HCT116 (cell line): ENCODE results near the gene MEN1.

Experiments
- CTCF ChIP-seq, 3 experiments: fragments of 200-600 bp in 1 of 3; sonication (generic) in 1 of 3; IDR thresholded peaks in 2 of 3; conservative IDR thresholded peaks in 1 of 3; 2 replicates each; pipeline ENCODE4 v1.5.1; 2012 to 2017; ENCODE audit warnings: low read depth in 2 of 3, low read length in 2 of 3, antibody characterized with exemption in 1 of 3, borderline replicate concordance in 1 of 3, control low read depth in 1 of 3, mild to moderate bottlenecking in 1 of 3, mixed read lengths in 1 of 3, mixed run types in 1 of 3, moderate library complexity in 1 of 3; ENCODE audit not compliant: insufficient read depth in 1 of 3
- EGR1 ChIP-seq: IDR thresholded peaks from 2 replicates; pipeline ENCODE4 v1.6.1; 2012; ENCODE audit warnings: low read depth
- EZH2 ChIP-seq: fragments of 200-600 bp; sonication (generic); IDR thresholded peaks from 2 replicates; pipeline ENCODE4 v1.6.1; 2017; ENCODE audit warnings: antibody characterized with exemption, mixed run types
- JUND ChIP-seq: IDR thresholded peaks from 2 replicates; pipeline ENCODE4 v1.6.1; 2012
- POLR2A ChIP-seq: IDR thresholded peaks from 2 replicates; pipeline ENCODE4 v1.7.0; 2011; ENCODE audit warnings: borderline replicate concordance; ENCODE audit not compliant: insufficient read depth, insufficient read length; ENCODE audit errors: extremely low read depth
- POLR2AphosphoS5 ChIP-seq: IDR thresholded peaks from 2 replicates; pipeline ENCODE4 v1.6.1; 2011; ENCODE audit warnings: mild to moderate bottlenecking, low read depth, low read length, moderate library complexity
- RAD21 ChIP-seq: IDR thresholded peaks from 2 replicates; pipeline ENCODE4 v1.6.1; 2012; ENCODE audit warnings: low read depth, mild to moderate bottlenecking
- REST ChIP-seq: IDR thresholded peaks from 2 replicates; pipeline ENCODE4 v1.6.1; 2012; ENCODE audit warnings: low read depth
- TCF7L2 ChIP-seq: IDR thresholded peaks from 2 replicates; pipeline ENCODE4 v1.7.0; 2011; ENCODE audit warnings: borderline replicate concordance, inconsistent platforms; ENCODE audit not compliant: insufficient read depth, insufficient read length; ENCODE audit errors: extremely low read depth
- YY1 ChIP-seq: IDR thresholded peaks from 2 replicates; pipeline ENCODE4 v1.6.1; 2011; ENCODE audit warnings: low read length, low read depth, moderate library complexity, mild to moderate bottlenecking; ENCODE audit not compliant: insufficient replicate concordance; ENCODE audit errors: extremely low read depth

- no peak for TF ChIP-seq JUND
- TF ChIP-seq RAD21: no peak
- TF ChIP-seq POLR2A: no peak
- TF ChIP-seq CTCF (IDR thresholded peaks at IDR 0.05 in 2 of 3, conservative IDR thresholded peaks at IDR 0.05 in 1 of 3; ENCODE audit: borderline replicate concordance in 1 of 3, insufficient read depth in 1 of 3, low read depth in 2 of 3, low read length in 2 of 3): no peak
- TF ChIP-seq POLR2AphosphoS5: no peak
- TF ChIP-seq YY1: no peak
- TF ChIP-seq EGR1: no peak
- no peak for TF ChIP-seq EZH2
- TF ChIP-seq REST: no peak
- no peak for TF ChIP-seq TCF7L2
These were observed 16.8 kb downstream of the MEN1 start for GRCh38 chr11:64793271-64794160.
